NCI-H2107 treated with DMSO at 0.1 percent for 48 hours (cell line): Measurements from ENCODE around the gene CMTM7.
"Not testable (repeated sequence)": the region's sequence is repeated elsewhere in the genome, so short reads cannot be mapped to it uniquely, and the experiment has no call there.

Source experiments
- DNase-seq: peaks from one replicate; lab custom pipeline; 2025; ENCODE audit not compliant: unreplicated experiment; lab: John Stamatoyannopoulos, UW

Gene CMTM7

GRCh38 chr3:32435911-32436815, 44.5 kb downstream of the CMTM7 start:
- no peak for DNase-seq

DNA sequence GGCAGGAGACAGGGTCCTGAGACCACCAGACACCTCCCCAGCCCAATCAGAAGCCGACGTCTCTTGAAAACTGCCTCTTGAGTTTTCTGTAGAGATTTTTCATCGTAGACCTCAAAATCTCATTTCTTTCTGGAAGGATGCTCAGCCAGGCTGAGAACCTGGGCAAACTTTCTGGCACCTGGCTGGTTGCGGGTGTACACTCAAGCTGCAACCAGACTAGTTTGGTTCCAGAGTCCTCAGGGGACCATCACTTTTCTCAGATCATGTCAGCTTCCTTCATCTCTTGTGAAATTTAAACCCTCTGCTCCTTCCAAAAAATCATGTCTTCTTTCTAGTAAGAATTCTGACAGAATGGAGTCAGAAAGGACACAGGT, 45.1 kb downstream of the CMTM7 start:
- DNase-seq: no peak

DNA sequence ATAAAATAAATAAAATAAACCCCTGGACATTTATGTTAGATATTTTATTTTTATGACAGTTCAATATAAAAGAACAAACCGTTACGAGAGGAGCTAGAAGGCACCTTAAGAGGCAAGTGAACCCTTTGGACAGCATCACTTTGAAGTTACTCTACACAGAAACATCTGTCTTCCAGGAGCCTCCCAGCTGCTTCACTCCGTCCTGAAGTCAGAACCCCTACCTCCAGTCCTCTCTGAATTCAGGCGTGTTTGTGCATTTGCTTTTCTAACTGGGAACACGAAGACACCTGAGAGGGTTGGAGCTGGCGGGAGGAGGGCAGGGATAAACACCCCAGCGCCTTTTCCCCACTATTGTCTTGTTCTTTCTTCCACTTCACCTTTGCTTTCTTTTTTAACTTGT, 46.2 kb downstream of the CMTM7 start:
- DNase-seq: no peak

- DNase-seq: no peak
Observed at GRCh38 chr3:32438596-32439344, 47.1 kb downstream of the CMTM7 start.

DNA sequence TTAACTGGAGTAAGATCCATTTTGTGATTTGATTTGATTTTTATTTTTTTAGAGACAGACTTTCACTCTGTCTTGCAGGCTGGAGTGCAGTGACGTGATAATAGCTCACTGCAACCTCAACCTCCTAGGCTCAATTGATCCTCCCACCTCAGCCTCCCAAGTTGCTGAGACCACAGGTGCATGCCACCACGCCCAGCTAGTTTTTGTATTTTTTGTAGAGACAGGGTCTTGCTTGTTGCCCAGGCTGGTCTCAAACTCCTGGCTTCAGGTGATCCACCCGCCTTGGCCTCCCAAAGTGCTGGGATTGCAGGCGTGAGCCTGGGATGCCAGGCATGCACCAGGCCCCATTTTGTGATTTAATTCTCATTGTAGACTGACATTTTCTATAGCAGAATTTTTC, 47.8 kb downstream of the CMTM7 start:
- DNase-seq: not testable (repeated sequence)

DNA sequence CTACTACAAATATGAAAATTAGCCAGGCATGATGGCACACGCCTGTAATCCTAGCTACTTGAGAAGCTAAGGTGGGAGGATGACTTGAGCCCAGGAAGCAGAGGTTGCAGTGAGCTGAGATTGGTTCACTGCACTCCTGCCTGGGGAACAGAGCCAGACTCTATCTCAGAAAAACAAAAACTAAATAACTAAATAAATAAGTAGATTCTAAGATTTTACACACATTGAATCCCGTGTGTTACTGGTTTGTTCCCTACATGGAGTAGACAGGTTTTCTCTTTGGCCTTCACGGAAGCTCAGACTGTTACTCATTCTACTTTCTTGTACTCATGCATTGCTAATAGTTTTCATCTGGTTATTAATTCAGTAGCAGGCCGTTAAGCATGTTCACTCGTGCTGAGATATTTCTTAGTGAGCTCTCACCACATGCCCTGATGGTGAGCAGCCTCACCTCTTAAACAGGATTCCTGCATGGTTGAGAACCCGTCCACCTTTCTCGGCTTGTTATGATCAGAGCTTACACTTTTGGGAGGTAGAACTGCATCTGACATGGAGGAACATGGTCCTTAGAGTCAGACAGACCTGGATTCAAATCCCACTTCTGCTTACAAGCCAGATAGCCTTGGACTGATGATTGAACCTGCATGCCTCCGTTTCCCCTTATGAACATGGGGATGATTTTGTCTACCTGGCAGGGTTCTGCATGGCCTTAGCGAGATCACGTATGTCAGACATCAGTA, 49.1 kb downstream of the CMTM7 start:
- no peak for DNase-seq

DNA sequence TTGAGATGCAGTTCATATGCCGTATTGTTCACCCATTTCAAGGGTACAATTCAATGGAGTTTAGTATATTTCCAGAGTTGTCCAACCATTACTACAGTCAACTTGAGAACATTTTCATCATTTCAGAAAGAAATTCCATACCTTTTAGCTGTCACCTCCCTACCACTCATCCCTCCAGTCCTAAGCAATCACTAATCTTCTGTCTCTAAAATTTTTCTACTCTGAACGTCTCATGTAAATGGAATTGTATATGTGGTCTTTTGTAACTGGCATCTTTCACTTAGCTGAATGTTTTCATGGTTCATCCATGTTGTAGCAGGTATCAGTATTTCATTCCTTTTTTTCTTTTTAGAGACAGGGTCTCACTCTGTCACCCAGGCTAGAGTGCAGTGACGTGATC, 51.1 kb downstream of the CMTM7 start:
- DNase-seq: no peak

GRCh38 chr3:32443478-32443877, 51.8 kb downstream of the CMTM7 start:
- no peak for DNase-seq

DNA sequence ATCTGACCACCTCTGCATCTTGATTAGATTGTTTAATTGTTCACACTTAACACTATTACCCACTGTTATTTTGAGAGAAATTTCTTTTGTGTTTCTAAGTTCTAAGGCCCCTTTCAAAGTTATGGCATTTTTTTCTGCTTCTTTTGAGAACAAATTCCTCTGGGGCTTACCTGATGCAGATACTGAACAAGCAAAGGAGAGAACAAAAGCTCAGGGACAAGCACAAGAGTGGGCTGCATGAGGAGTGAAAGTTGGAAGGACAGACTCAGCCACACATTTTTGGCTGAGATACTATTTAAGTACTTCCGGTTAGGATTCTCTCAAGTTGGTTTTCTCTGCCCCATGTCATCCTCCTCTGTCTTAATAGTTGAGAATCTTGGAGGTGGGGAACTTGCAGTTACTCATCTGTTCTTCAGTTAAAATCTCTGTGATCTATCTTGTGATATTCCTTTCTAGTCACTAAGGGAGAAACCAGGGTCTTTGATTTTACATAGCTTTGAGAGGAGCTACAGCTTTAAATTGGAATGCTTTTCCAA, 56.3 kb downstream of the CMTM7 start:
- DNase-seq: no peak

- no peak for DNase-seq
Observed at GRCh38 chr3:32448686-32449474, 57.2 kb downstream of the CMTM7 start.

DNA sequence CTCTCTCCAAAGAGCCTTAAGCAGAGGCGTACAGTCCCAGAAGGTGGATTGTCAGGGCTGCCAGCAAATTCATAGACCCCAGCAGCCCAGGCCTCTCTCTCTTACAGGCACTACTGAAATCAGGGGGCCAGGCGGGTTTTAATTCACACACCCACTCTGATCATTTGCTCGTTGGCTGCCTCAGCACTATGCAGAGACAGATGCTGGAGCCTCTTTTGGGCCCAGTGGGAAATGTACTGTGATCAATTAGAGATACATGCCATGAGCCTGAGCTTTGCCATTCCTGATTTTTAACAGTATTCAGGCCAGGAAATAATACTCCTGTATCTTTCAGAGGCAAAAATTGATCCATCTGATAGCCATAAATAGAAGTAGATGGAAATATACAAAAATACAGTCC, 58.0 kb downstream of the CMTM7 start:
- DNase-seq: no peak

GRCh38 chr3:32450426-32450825, 58.8 kb downstream of the CMTM7 start:
- no peak for DNase-seq

DNA sequence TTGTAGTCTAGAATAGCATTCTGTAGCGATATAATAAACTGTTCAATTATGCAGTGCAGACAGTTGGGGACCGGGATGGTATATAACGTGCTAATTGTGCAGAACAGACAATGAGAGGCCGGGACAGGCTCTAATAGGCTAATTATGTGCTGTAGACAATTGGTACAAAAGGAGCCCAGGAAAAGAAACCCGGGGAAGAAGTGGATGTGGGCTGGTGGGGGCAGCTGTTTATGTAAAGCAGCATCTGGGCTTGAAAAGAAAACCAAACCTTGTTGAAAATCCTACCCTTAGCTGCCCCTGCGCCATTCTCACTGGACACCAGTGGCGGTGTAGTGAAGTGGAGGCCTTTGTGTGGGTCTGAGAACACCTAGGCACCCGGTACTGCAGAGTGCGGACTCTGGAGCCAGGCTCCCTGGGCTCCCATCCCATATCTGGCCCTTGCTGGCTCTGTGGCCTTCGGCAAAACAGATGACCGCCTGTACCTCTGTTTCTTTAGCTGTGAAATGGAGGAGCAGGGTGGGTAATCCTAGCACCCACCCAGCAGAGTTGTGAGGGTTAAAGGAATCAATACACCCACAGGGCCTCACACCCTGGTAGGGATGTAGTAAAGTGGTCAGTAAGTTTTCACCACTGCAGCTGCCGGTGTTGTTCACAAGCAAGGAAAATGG, 59.5 kb downstream of the CMTM7 start:
- no peak for DNase-seq

GRCh38 chr3:32452009-32452408, 60.4 kb downstream of the CMTM7 start:
- no peak for DNase-seq

- no peak for DNase-seq
Observed at GRCh38 chr3:32453346-32453745, 61.7 kb downstream of the CMTM7 start.

DNA sequence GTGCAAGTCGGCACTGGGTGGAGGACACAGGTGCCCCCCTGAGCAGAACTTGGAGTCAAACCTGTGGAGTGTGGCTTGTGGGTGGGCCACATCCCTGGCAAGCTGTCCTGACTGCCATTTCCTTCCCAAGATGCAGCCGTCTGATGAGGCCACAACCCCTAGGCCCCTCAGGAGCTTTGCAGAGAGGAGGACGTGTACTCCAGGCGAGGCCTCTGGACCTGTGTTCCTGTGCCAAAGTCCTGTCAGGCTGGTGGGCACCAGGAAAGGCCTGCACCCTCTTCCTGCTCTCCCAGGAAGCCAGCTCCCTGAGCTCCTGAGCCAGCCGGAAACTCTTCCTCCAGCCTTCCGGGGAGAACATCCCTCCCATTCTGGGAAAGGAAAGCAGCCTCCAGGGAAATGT, 62.5 kb downstream of the CMTM7 start:
- DNase-seq: no peak

DNA sequence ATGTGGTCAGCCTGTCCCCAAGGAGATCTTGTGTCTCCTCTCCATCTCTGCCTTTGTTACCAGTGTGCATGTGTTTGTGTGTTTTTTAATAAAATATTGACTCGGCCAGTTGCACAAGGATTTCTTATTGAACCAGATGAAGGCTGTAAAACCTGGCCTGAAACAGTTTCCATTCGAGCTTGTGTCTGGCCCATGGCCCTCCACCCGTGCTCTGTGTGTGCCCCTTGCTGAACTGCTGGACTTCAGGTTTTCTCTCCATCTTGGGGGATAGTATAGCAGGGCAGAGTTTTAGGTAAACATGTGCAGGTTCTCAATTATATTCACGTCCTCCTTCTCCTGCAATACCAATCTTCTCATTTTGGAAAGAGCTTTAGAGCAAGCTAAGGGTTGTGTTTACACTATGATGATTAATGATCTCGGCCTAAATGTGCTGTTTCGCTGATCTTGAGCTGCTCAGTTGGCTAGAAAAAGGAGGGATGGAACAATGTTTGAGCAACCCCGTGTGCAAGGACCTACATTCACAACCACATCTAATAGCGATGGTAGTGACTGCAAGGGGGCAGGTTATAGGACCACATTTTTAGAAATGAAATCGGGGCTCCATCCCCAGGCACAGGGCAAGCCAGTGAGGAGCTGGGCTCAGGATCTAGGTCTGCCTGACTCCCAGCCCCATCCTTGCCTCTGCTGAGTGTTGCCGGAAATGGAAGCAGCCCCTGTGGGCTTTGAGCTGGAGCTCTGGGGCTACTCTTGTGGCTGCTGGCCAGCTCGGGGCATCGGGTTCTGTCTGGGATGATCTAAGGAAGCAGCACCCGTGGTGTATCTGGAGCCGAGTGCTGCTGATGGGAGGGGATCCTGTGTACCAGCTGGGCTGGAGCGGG, 63.3 kb downstream of the CMTM7 start:
- no peak for DNase-seq

GRCh38 chr3:32455609-32456428, 64.2 kb downstream of the CMTM7 start:
- no peak for DNase-seq
